Tongue (tissue), 1 donor: ENCODE data around the gene POU4F3. TPM values are rescaled to one million over a fixed set of nuclear protein-coding genes. Genes with fewer than 3 reads are reported as not detected.

Source experiments
- total RNA-seq: library from RNA; depleted of rRNA; stranded (reverse); fragments of >200 nt; gene quantifications from one replicate; pipeline ENCODE4 v1.2.3, GENCODE V29; 2014

POU4F3 gene
- total RNA-seq, 1 donor from 2014 or later: not detected

Other genes starting within 250 kb of the POU4F3 start
- not detected for gene PLAC8L1, start 233.3 kb upstream of the POU4F3 start, total RNA-seq
- 108 TPM for gene LARS1, start 156.2 kb upstream of the POU4F3 start, total RNA-seq
- 36.7 TPM for gene RBM27, start 135.2 kb upstream of the POU4F3 start, total RNA-seq
- 67.6 TPM for gene TCERG1, start 108.5 kb downstream of the POU4F3 start, total RNA-seq
- gene GPR151, start 177.4 kb downstream of the POU4F3 start, total RNA-seq: not detected